BJ (cell line): ENCODE measurements around the gene ZNF385B. TPM values are rescaled to one million over a fixed set of nuclear protein-coding genes. Genes with fewer than 3 reads are reported as not detected.

Experiments
- CTCF ChIA-PET: fragments of 350-600 bp; formaldehyde crosslinking; extraction: SDS; loops from one replicate; lab custom pipeline; 2021; ENCODE audit warnings: antibody characterized with exemption, inconsistent platforms; lab: Yijun Ruan, JAX
- POLR2A ChIA-PET: fragments of 300-600 bp; sonication (Branson Sonifier 250); formaldehyde crosslinking; extraction: SDS; loops from one replicate; lab custom pipeline; 2021; ENCODE audit warnings: antibody characterized with exemption; lab: Charles Lee
- DNase-seq: peaks from one replicate; pipeline ENCODE4 v3.0.0-alpha.2; 2011; ENCODE audit warnings: low read depth
- H3K27me3 ChIP-seq: 2 replicates; pipeline ENCODE4 v1.6.0; 2011; ENCODE audit warnings: low read length; ENCODE audit not compliant: control insufficient read depth, insufficient read depth
- H3K36me3 ChIP-seq: 2 replicates; pipeline ENCODE4 v1.5.1; 2011; ENCODE audit warnings: low read length; ENCODE audit not compliant: control insufficient read depth, insufficient read depth
- H3K4me3 ChIP-seq: 2 replicates; pipeline ENCODE4 v1.5.1; 2011; ENCODE audit warnings: low read depth, mild to moderate bottlenecking, control low read depth, low read length
- polyA plus RNA-seq: library from polyadenylated mRNA; depleted of rRNA; stranded (reverse); fragments of >200 nt; gene quantifications from 2 replicates; pipeline ENCODE4 v1.2.3, GENCODE V29; 2011
- TF ChIP-seq, protein P1 (sequence below): IDR thresholded peaks from 2 replicates; pipeline ENCODE4 v1.5.1; 2011; ENCODE audit warnings: low read depth, mild to moderate bottlenecking, control low read depth, inconsistent platforms, low read length, moderate library complexity; ENCODE audit not compliant: insufficient read depth

Gene ZNF385B
- polyA plus RNA-seq, 1 experiment = 0.22 TPM

GRCh38 chr2:179546656-179547055, 314.8 kb downstream of the ZNF385B start:
- Histone ChIP-seq H3K4me3 (no peak overlapping the region), H3K36me3 (no peaks in the 10 kb centered on the region), H3K27me3 (no peaks in the 10 kb centered on the region)
- POLR2A ChIA-PET = no interaction called here
- CTCF ChIA-PET = interaction anchor here (0.9 to 1.0 kb wide), 2 partner anchors 12 to 95 kb away, joined by 3 read pairs; no protein-coding TSS in a partner anchor
- TF ChIP-seq, protein P1, sequence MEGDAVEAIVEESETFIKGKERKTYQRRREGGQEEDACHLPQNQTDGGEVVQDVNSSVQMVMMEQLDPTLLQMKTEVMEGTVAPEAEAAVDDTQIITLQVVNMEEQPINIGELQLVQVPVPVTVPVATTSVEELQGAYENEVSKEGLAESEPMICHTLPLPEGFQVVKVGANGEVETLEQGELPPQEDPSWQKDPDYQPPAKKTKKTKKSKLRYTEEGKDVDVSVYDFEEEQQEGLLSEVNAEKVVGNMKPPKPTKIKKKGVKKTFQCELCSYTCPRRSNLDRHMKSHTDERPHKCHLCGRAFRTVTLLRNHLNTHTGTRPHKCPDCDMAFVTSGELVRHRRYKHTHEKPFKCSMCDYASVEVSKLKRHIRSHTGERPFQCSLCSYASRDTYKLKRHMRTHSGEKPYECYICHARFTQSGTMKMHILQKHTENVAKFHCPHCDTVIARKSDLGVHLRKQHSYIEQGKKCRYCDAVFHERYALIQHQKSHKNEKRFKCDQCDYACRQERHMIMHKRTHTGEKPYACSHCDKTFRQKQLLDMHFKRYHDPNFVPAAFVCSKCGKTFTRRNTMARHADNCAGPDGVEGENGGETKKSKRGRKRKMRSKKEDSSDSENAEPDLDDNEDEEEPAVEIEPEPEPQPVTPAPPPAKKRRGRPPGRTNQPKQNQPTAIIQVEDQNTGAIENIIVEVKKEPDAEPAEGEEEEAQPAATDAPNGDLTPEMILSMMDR = no peak
- no peak for DNase-seq

GRCh38 chr2:179545024-179545423, 316.4 kb downstream of the ZNF385B start:
- Histone ChIP-seq H3K27me3 (no peaks in the 10 kb centered on the region), H3K4me3 (no peak overlapping the region), H3K36me3 (no peaks in the 10 kb centered on the region)
- ChIA-PET POLR2A (no interaction called here), CTCF (no interaction called here)
- DNase-seq = no peak
- TF ChIP-seq, protein P1 = no peak

GRCh38 chr2:179543361-179543901, 318.0 kb downstream of the ZNF385B start:
- ChIA-PET POLR2A (no interaction called here), CTCF (interaction anchor here (0.7 kb wide), 1 partner anchor 1715 kb away, joined by 3 read pairs; no protein-coding TSS in a partner anchor)
- H3K4me3 ChIP-seq = no peak overlapping the region
- H3K36me3 ChIP-seq = no peaks in the 10 kb centered on the region
- H3K27me3 ChIP-seq = no peaks in the 10 kb centered on the region
- TF ChIP-seq, protein P1 = no peak
- DNase-seq = peak; percentile 23

GRCh38 chr2:179541586-179541985, 319.8 kb downstream of the ZNF385B start:
- H3K4me3 ChIP-seq = no peak overlapping the region
- H3K27me3 ChIP-seq = no peaks in the 10 kb centered on the region
- POLR2A ChIA-PET = interaction anchor here (0.6 kb wide), 1 partner anchor 482 kb away, joined by 3 read pairs; no protein-coding TSS in a partner anchor
- CTCF ChIA-PET = no interaction called here
- no peak for DNase-seq
- H3K36me3 ChIP-seq = no peaks in the 10 kb centered on the region
- TF ChIP-seq, protein P1 = no peak

DNA sequence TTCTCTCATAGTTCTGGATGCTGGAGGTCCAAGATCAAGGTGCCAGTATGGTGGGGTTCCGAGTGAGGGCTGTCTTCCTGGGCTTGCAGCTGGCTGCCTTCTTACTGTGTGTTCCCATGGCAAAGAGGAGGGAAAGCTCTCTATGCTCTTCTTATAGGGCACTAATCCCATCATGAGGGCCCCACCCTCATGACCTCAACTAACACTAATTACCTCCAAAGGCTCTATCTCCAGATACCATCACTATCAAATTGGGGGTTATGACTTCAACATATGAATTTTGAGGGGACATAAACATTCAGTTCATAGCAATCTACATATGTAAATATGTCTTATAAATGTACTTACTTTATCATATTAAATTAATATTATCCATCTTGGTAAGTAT, 322.3 kb downstream of the ZNF385B start:
- TF ChIP-seq, protein P1 = no peak
- ChIA-PET POLR2A (no interaction called here), CTCF (no interaction called here)
- no peak overlapping the region for H3K4me3 ChIP-seq
- no peak for DNase-seq
- no peaks in the 10 kb centered on the region for H3K36me3 ChIP-seq
- no peaks in the 10 kb centered on the region for H3K27me3 ChIP-seq
